IMR-90 (cell line): ENCODE data around the gene SOCS3. TPM values are rescaled to one million over a fixed set of nuclear protein-coding genes. Genes with fewer than 3 reads are reported as not detected.

Experiments used
- BHLHE40 ChIP-seq: fragments of 150-350 bp; IDR thresholded peaks from 2 replicates; pipeline ENCODE4 v1.6.1; 2016; ENCODE audit warnings: mild to moderate bottlenecking, low read depth, low read length
- CTCF ChIP-seq: conservative IDR thresholded peaks from 2 replicates; pipeline ENCODE4 v1.5.1; 2012; ENCODE audit warnings: mild to moderate bottlenecking, low read depth, low read length, improper control_type of control experiment
- ELK1 ChIP-seq: fragments of 150-350 bp; IDR thresholded peaks from 2 replicates; pipeline ENCODE4 v1.6.1; 2016; ENCODE audit warnings: low read depth, mild to moderate bottlenecking, low read length, moderate library complexity, borderline replicate concordance
- POLR2A ChIP-seq: IDR thresholded peaks from 2 replicates; pipeline ENCODE4 v1.6.1; 2012; ENCODE audit warnings: mild to moderate bottlenecking, low read depth, low read length
- polyA plus RNA-seq, 3 experiments: library from polyadenylated mRNA; depleted of rRNA; stranded (reverse); fragments of >200 nt; gene quantifications; 2 replicates each; pipeline ENCODE4 v1.2.3, GENCODE V29; 2012; ENCODE audit warnings: low replicate concordance in 1 of 3
- total RNA-seq: library from RNA; depleted of rRNA; stranded (reverse); fragments of >200 nt; gene quantifications from 2 replicates; pipeline ENCODE4 v1.2.3, GENCODE V29; 2012

Gene SOCS3
- total and polyA plus RNA-seq, 2 of the 4 experiments (the other 2 are of a cell fraction): 19.2 to 19.9 TPM

- TF ChIP-seq ELK1 (no peak), CTCF (no peak), POLR2A (no peak; the same call in 1 of the 2 replicates), BHLHE40 (no peak)
Measured at GRCh38 chr17:78377858-78378224, 18.0 kb upstream of the SOCS3 start (continued).
